GM18507 (cell line): ENCODE data around the gene CLIC3.

Experiments used
- DNase-seq: peaks from one replicate; pipeline ENCODE4 v3.0.0; 2011; ENCODE audit warnings: low read depth; ENCODE audit not compliant: insufficient read length; ENCODE audit errors: extremely low spot score
- FAIRE-seq: peaks from 2 replicates; lab custom pipeline; 2011; peaks lifted over from hg19 to GRCh38; lab: Jason Lieb, UNC

Gene CLIC3

DNA sequence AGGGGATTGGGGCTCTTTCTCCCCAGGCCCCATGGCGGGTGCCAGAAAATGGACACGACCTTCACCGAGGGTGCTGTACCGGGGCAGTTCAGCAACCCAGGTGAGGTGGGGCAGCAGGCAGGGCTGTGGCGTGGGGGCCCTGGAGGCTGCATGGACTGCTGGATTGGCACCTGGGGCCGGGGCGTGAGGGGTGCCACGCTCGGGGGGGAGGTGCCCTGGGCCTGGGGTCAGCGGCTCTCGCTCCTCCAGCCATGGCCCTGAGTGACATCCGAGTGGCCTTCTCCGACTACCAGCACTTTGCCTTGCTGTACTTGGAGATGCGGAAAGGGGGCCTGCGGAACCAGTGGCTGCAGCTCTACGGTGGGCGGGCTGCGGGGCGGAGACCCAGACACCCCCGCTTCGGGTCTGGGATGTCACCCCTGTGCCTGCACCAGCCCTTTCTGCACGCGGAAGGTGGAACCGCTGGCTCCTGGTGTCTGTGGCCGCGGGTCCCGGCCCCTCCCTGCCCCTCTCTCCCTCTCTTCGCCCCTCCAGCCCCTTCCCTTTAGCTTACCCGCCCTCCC is 11.8 kb downstream of the CLIC3 start:
- no peak for FAIRE-seq

GRCh38 chr9:136983656-136984314 is 12.6 kb downstream of the CLIC3 start:
- DNase-seq, result no peak
- FAIRE-seq, result no peak

More for the DNA sequence above, 11.8 kb downstream of the CLIC3 start:
- DNase-seq, result no peak

DNA sequence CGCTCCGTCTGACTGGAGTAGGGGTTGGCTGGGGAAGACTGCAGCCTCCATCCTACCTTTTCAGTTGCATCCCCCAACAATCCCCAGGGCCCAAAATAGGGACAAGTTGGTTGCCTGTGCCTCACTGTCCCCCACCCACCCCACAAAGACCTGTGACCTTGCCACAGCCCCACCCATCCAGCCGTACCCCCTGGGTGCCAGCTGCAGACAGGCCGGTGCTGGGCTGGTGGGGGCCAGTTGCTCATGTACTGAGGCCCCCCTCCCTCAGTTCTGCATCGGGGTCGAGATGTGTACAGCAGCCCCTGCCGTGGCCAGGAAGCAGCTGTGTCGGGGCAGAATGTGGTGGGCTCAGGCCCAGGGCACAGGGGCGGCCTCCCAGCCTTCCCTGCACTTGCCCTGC is 13.2 kb downstream of the CLIC3 start:
- FAIRE-seq (no peak), DNase-seq (no peak)

GRCh38 chr9:136982232-136983051 is 13.9 kb downstream of the CLIC3 start, which contains the start of gene LCNL1:
Gene LCNL1, plus strand, starts transcription at chr9:136982993. Its CDS starts 594 bp downstream, at chr9:136983587.
- DNase-seq (no peak), FAIRE-seq (no peak)

GRCh38 chr9:136981588-136982231 is 14.7 kb downstream of the CLIC3 start:
- no peak for DNase-seq
- FAIRE-seq, result no peak

GRCh38 chr9:136980669-136981478 is 15.5 kb downstream of the CLIC3 start:
- DNase-seq (no peak), FAIRE-seq (no peak)

DNA sequence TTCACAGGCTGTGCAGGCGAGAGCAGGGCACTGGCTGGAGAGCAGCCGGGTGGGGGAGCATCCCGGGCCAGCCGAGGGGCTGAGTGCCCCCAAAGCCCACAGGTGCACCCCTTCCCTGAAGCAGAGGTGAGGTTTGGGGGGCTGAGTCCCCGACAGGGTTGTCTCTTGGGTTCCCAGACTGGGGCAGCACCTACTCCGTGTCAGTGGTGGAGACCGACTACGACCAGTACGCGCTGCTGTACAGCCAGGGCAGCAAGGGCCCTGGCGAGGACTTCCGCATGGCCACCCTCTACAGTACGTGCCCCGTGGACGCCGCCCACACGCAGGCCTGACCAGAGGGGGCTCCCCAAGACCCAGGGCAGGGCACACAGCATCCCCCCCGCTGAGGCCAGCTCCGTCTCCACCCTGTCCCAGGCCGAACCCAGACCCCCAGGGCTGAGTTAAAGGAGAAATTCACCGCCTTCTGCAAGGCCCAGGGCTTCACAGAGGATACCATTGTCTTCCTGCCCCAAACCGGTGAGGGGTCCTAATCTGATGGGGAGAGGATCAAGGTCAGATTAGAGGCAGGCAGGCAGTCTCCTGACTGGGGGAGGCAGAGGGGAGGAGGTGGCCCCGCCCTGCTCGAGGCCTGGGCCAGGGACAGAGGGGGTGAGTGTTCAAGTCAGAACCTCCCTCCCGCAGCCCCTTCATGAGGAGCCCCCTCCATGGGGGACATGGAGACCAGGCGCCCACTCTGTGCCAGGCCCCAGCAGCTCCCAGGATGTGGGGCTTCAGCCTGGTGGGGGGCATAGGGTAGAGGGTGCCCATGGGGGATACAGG is 16.4 kb downstream of the CLIC3 start:
- FAIRE-seq (no peak), DNase-seq (no peak)

GRCh38 chr9:136978865-136979544 is 17.4 kb downstream of the CLIC3 start:
- no peak for DNase-seq

DNA sequence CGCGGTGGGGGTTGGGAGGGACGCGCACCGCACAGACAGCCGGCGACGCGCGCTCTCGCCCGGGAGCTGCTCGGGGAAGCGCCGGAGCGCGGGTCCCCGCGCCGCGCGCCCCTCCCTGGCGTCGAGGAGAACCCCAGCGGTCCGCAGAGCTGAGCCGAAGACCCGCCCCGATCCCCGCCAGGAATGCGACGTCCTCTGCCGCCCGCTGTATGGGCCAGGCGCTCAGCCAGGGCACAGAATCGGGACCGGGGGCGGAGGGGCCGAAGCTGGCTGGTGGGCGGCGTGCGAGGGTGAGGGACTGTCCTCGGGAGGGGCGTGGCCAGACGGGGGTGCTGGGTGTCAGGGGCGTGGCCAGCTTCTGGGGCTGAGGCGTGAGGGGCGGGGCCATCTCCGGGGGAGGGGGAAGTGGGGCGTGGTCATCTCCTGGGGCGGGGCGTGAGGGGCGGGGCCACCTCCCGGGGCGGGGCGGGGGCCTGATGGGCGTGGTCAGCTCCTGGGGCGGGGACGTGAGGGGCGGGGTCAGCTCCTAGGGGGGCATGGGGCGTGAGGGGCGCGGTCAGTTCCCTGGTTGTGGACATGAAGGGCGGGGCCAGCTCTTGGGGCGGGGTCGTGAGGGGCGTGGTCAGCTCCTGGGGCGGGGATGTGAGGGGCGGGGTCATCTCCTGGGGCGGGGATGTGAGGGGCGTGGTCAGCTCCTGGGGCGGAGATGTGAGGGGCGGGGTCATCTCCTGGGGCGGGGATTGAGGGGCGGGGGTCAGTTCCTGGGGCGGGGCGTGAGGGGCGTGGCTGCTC is 18.1 kb downstream of the CLIC3 start:
- FAIRE-seq (no peak), DNase-seq (peak; percentile 55)

More at GRCh38 chr9:136978865-136979544, 17.4 kb downstream of the CLIC3 start:
- FAIRE-seq, result no peak

GRCh38 chr9:136977649-136978072 is 18.7 kb downstream of the CLIC3 start:
- DNase-seq (no peak), FAIRE-seq (no peak)

DNA sequence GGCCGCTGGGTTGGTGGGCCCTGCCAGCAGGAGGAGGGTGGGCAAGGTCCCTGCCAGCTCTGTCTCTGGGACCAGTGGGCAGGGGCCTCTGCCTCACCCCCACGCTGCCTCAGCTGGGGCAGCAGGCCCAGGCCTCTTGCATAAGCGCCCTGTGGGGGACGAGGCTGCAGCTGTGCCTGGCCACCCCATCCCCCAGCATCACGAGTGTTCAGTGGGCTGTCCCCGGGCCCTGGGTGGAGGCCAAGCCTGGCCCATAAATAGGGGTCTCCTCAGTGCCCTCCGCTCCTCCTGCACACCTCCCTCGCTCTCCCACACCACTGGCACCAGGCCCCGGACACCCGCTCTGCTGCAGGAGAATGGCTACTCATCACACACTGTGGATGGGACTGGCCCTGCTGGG is 19.1 kb downstream of the CLIC3 start, which contains the start of gene PTGDS:
TSS of gene PTGDS (plus strand) at position 282 of the 400 bp plus-strand sequence. CDS start at position 357, 75 bp downstream.
- FAIRE-seq (no peak), DNase-seq (no peak)

GRCh38 chr9:136975644-136976043 is 20.7 kb downstream of the CLIC3 start:
- FAIRE-seq (no peak), DNase-seq (no peak)

DNA sequence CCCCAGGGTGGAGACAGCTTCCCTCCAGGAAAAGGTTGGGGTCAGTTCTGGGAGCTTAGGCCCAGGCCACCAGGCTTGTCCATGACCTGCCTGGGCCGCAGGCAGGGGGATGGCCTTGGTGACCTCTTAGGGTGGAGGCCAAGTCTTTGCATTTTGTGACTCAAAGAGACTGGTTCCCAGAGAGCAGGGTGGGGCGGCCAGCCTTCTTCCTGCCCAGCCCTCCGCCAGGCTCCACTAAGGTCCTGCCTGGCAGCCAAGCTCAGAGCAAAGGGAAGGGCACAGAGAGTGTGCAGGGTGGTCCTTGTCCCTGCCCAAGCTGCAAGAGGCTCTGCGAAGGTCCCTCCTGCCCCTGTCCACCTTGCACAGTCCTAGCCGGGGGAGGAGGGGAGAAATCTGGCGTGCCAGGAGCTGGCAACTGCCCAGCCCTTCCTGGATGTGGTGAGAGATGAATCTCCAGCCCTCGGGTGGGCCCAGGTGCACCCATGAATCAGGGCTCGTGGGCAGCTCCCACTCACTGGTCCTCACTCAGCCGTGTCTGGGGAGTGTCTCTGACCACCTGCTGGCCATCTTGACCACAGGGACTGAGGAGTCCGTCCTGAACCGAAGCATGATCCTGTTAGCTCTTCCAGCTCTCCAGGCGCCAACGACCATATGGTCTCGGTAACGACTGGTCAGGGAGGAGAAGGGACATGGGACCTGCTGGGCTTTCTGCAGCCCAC is 21.4 kb downstream of the CLIC3 start:
- FAIRE-seq (no peak), DNase-seq (no peak)

GRCh38 chr9:136973618-136974617 is 22.4 kb downstream of the CLIC3 start:
- no peak for DNase-seq
- no peak for FAIRE-seq

GRCh38 chr9:136972743-136973142 is 23.6 kb downstream of the CLIC3 start:
- FAIRE-seq (no peak), DNase-seq (no peak)
